GM19351 (cell line): ENCODE data around the gene RPP38.

Experiments used
- ATAC-seq: cut with Tn5 transposase; IDR thresholded peaks from one replicate; pipeline ENCODE4 v1.9.1; 2021; ENCODE audit warnings: mild to moderate bottlenecking, moderate library complexity; ENCODE audit not compliant: unreplicated experiment

Gene RPP38

GRCh38 chr10:15097011-15097812, at the start of gene RPP38:
Gene RPP38 (plus strand): TSS chr10:15097355. CDS start chr10:15103315, 5,960 bp downstream.
- peak; percentile 81 for ATAC-seq

- ATAC-seq: no peak
These were observed 47.6 kb upstream of the RPP38 start for GRCh38 chr10:15049533-15049932.

GRCh38 chr10:15052121-15052520, 45.0 kb upstream of the RPP38 start:
- no peak for ATAC-seq

- ATAC-seq: no peak
These were observed 44.1 kb upstream of the RPP38 start for GRCh38 chr10:15053061-15053460.

- ATAC-seq: no peak
These were observed 38.5 kb upstream of the RPP38 start for GRCh38 chr10:15058689-15059088.

- ATAC-seq: no peak
These were observed 37.2 kb upstream of the RPP38 start for GRCh38 chr10:15059914-15060313.

- ATAC-seq: no peak
These were observed 36.5 kb upstream of the RPP38 start for GRCh38 chr10:15060638-15061037.

GRCh38 chr10:15067154-15067553, 30.0 kb upstream of the RPP38 start:
- ATAC-seq: no peak

GRCh38 chr10:15068802-15069201, 28.4 kb upstream of the RPP38 start:
- ATAC-seq: no peak

GRCh38 chr10:15069230-15069629, 27.9 kb upstream of the RPP38 start:
- ATAC-seq: no peak

- no peak for ATAC-seq
These were observed 24.8 kb upstream of the RPP38 start for GRCh38 chr10:15072358-15072757.

- ATAC-seq: no peak
These were observed 21.7 kb upstream of the RPP38 start for GRCh38 chr10:15075421-15075820.

GRCh38 chr10:15083674-15084501, 13.3 kb upstream of the RPP38 start:
- ATAC-seq: no peak

- ATAC-seq: no peak
These were observed 12.6 kb upstream of the RPP38 start for GRCh38 chr10:15084502-15084922.

- ATAC-seq: peak; percentile 100
These were observed 8.5 kb upstream of the RPP38 start, which contains the start of gene ACBD7 for GRCh38 chr10:15088428-15089261. Gene ACBD7 (minus strand): TSS chr10:15088776. CDS start chr10:15088728, 48 bp downstream.

GRCh38 chr10:15091418-15091817, 5.7 kb upstream of the RPP38 start:
- ATAC-seq: no peak

- no peak for ATAC-seq
These were observed 4.2 kb upstream of the RPP38 start for GRCh38 chr10:15092855-15093408.

- peak; percentile 22 for ATAC-seq
These were observed 519 bp upstream of the RPP38 start for GRCh38 chr10:15096661-15097010.

GRCh38 chr10:15099886-15100285, 2.7 kb downstream of the RPP38 start:
- no peak for ATAC-seq

GRCh38 chr10:15103513-15103912, 6.4 kb downstream of the RPP38 start:
- ATAC-seq: no peak
